Stimulated activated memory B cell treated with anti-CD40 and anti-IgM and Interleukin-4, amounts not matched to agents 10 μg/mL and 1 μg/mL and 100 μg/mL, for 72 hours (primary cell): ENCODE measurements around the gene KIF1A.
"Not testable (repeated sequence)": the region's sequence is repeated elsewhere in the genome, so short reads cannot be mapped to it uniquely, and the experiment has no call there.

Experiments
- ATAC-seq: fragments of 150-1000 bp; cut with Tn5 transposase; 2 replicates; pipeline ENCODE4 v1.10.0; 2021
- H3K27ac Mint-ChIP-seq: one replicate; pipeline ENCODE4 v1.8.0; 2022; ENCODE audit warnings: mild to moderate bottlenecking, mixed read lengths
- H3K27me3 Mint-ChIP-seq: one replicate; pipeline ENCODE4 v1.8.0; 2022; ENCODE audit warnings: mixed read lengths
- H3K36me3 Mint-ChIP-seq: one replicate; pipeline ENCODE4 v1.8.0; 2022; ENCODE audit warnings: mixed read lengths
- H3K4me1 Mint-ChIP-seq: one replicate; pipeline ENCODE4 v1.8.0; 2022; ENCODE audit warnings: mixed read lengths
- H3K4me3 Mint-ChIP-seq: one replicate; pipeline ENCODE4 v1.8.0; 2022; ENCODE audit warnings: mild to moderate bottlenecking, moderate library complexity, mixed read lengths
- H3K9me3 Mint-ChIP-seq: one replicate; pipeline ENCODE4 v1.8.0; 2022; ENCODE audit warnings: mixed read lengths

Gene KIF1A

GRCh38 chr2:240702640-240703011 lies 117.4 kb downstream of the KIF1A start:
- H3K4me1 Mint-ChIP-seq, result peaks cover 8% of the 10 kb centered on the region

GRCh38 chr2:240701736-240702639 lies 118.0 kb downstream of the KIF1A start:
- H3K4me1 Mint-ChIP-seq, result peaks cover 8% of the 10 kb centered on the region
- no peak overlapping the region for H3K27ac Mint-ChIP-seq
- H3K36me3 Mint-ChIP-seq, result no peaks in the 10 kb centered on the region
- ATAC-seq, result no peak
- peaks cover 42% of the 10 kb centered on the region for H3K27me3 Mint-ChIP-seq
- no peaks in the 10 kb centered on the region for H3K9me3 Mint-ChIP-seq
- no peak overlapping the region for H3K4me3 Mint-ChIP-seq

More at GRCh38 chr2:240702640-240703011, 117.4 kb downstream of the KIF1A start:
- Mint-ChIP-seq H3K36me3 (no peaks in the 10 kb centered on the region), H3K4me3 (no peak overlapping the region), H3K27ac (no peak overlapping the region), H3K27me3 (peaks cover 48% of the 10 kb centered on the region), H3K9me3 (no peaks in the 10 kb centered on the region)
- no peak for ATAC-seq

- no peak overlapping the region for H3K4me3 Mint-ChIP-seq
- peaks cover 36% of the 10 kb centered on the region for H3K27me3 Mint-ChIP-seq
- no peaks in the 10 kb centered on the region for H3K36me3 Mint-ChIP-seq
- no peaks in the 10 kb centered on the region for H3K9me3 Mint-ChIP-seq
- ATAC-seq, result peak; percentile 42
- H3K27ac Mint-ChIP-seq, result no peak overlapping the region
- peaks cover 8% of the 10 kb centered on the region for H3K4me1 Mint-ChIP-seq
These were observed 118.8 kb downstream of the KIF1A start for GRCh38 chr2:240701091-240701735.

- H3K36me3 Mint-ChIP-seq, H3K4me3 Mint-ChIP-seq, H3K4me1 Mint-ChIP-seq, ATAC-seq, H3K27ac Mint-ChIP-seq, H3K9me3 Mint-ChIP-seq: not testable (repeated sequence)
- H3K27me3 Mint-ChIP-seq, result peaks cover 30% of the 10 kb centered on the region
These were observed 119.4 kb downstream of the KIF1A start for GRCh38 chr2:240700616-240701015.

GRCh38 chr2:240699835-240700234 lies 120.2 kb downstream of the KIF1A start:
- ATAC-seq, H3K9me3 Mint-ChIP-seq, H3K36me3 Mint-ChIP-seq, H3K27ac Mint-ChIP-seq, H3K4me1 Mint-ChIP-seq, H3K4me3 Mint-ChIP-seq: not testable (repeated sequence)
- H3K27me3 Mint-ChIP-seq, result peaks cover 23% of the 10 kb centered on the region

GRCh38 chr2:240698852-240699561 lies 121.0 kb downstream of the KIF1A start:
- not testable (repeated sequence) for ATAC-seq, H3K27ac Mint-ChIP-seq, H3K4me1 Mint-ChIP-seq, H3K36me3 Mint-ChIP-seq, H3K9me3 Mint-ChIP-seq, H3K4me3 Mint-ChIP-seq
- peaks cover 17% of the 10 kb centered on the region for H3K27me3 Mint-ChIP-seq

GRCh38 chr2:240696469-240696868 lies 123.5 kb downstream of the KIF1A start:
- not testable (repeated sequence) for H3K4me3 Mint-ChIP-seq, H3K4me1 Mint-ChIP-seq, H3K9me3 Mint-ChIP-seq, H3K27me3 Mint-ChIP-seq, ATAC-seq, H3K27ac Mint-ChIP-seq, H3K36me3 Mint-ChIP-seq

- H3K27me3 Mint-ChIP-seq, ATAC-seq, H3K9me3 Mint-ChIP-seq, H3K27ac Mint-ChIP-seq, H3K4me3 Mint-ChIP-seq, H3K36me3 Mint-ChIP-seq, H3K4me1 Mint-ChIP-seq: not testable (repeated sequence)
These were observed 124.4 kb downstream of the KIF1A start for GRCh38 chr2:240695593-240695992.

GRCh38 chr2:240694304-240694703 lies 125.7 kb downstream of the KIF1A start:
- H3K4me1 Mint-ChIP-seq, H3K27me3 Mint-ChIP-seq, H3K4me3 Mint-ChIP-seq, H3K9me3 Mint-ChIP-seq, H3K27ac Mint-ChIP-seq, ATAC-seq, H3K36me3 Mint-ChIP-seq: not testable (repeated sequence)

- not testable (repeated sequence) for ATAC-seq, H3K36me3 Mint-ChIP-seq, H3K4me1 Mint-ChIP-seq, H3K4me3 Mint-ChIP-seq, H3K27ac Mint-ChIP-seq, H3K9me3 Mint-ChIP-seq, H3K27me3 Mint-ChIP-seq
These were observed 127.1 kb downstream of the KIF1A start for GRCh38 chr2:240692583-240693561.

GRCh38 chr2:240691631-240692420 lies 128.2 kb downstream of the KIF1A start, which contains the start of gene AQP12A:
TSS of gene AQP12A (plus strand) at chr2:240691866. CDS start at chr2:240691914, 48 bp downstream.
- H3K4me1 Mint-ChIP-seq, H3K4me3 Mint-ChIP-seq, H3K9me3 Mint-ChIP-seq, H3K27ac Mint-ChIP-seq, H3K36me3 Mint-ChIP-seq, H3K27me3 Mint-ChIP-seq: not testable (repeated sequence)
- ATAC-seq, result peak; percentile 3

GRCh38 chr2:240691075-240691427 lies 129.0 kb downstream of the KIF1A start:
- not testable (repeated sequence) for H3K9me3 Mint-ChIP-seq, H3K4me1 Mint-ChIP-seq, H3K27ac Mint-ChIP-seq, H3K36me3 Mint-ChIP-seq, H3K27me3 Mint-ChIP-seq, H3K4me3 Mint-ChIP-seq, ATAC-seq

GRCh38 chr2:240690421-240691074 lies 129.5 kb downstream of the KIF1A start:
- not testable (repeated sequence) for H3K9me3 Mint-ChIP-seq, H3K36me3 Mint-ChIP-seq, ATAC-seq, H3K27me3 Mint-ChIP-seq, H3K27ac Mint-ChIP-seq, H3K4me1 Mint-ChIP-seq
- H3K4me3 Mint-ChIP-seq, result peak overlapping the region; percentile 37

GRCh38 chr2:240689975-240690374 lies 130.0 kb downstream of the KIF1A start:
- H3K36me3 Mint-ChIP-seq, result no peaks in the 10 kb centered on the region
- peaks cover 8% of the 10 kb centered on the region for H3K27me3 Mint-ChIP-seq
- no peak overlapping the region for H3K4me3 Mint-ChIP-seq
- no peak overlapping the region for H3K27ac Mint-ChIP-seq
- H3K4me1 Mint-ChIP-seq, result peaks cover 4% of the 10 kb centered on the region
- ATAC-seq, result no peak
- H3K9me3 Mint-ChIP-seq, result no peaks in the 10 kb centered on the region
